GM23338 (cell line): ENCODE measurements around the gene PSMB2. TPM values are rescaled to one million over a fixed set of nuclear protein-coding genes. Genes with fewer than 3 reads are reported as not detected.

Source experiments
- ATAC-seq: fragments of 200-7000 bp; cut with Tn5 transposase; 3 replicates; pipeline ENCODE4 v1.9.1; 2020
- DNase-seq: peaks from one replicate; pipeline ENCODE4 v3.0.0-alpha.2; 2015; ENCODE audit warnings: low spot score
- H2AFZ ChIP-seq: fragments of 200-600 bp; sonication (generic); 2 replicates; pipeline ENCODE4 v1.8.0; 2016; ENCODE audit warnings: antibody characterized with exemption, mild to moderate bottlenecking, moderate library complexity
- H3F3A ChIP-seq: fragments of 200-600 bp; sonication (generic); replicated peaks from 2 replicates; pipeline ENCODE4 v1.8.0; 2017; ENCODE audit warnings: antibody characterized with exemption, mixed run types, low read depth
- H3K27ac ChIP-seq: fragments of 200-600 bp; sonication (generic); 2 replicates; pipeline ENCODE4 v1.6.1; 2016; ENCODE audit warnings: low read depth
- H3K27me3 ChIP-seq: fragments of 200-600 bp; sonication (generic); 2 replicates; pipeline ENCODE4 v1.8.0; 2016; ENCODE audit warnings: mild to moderate bottlenecking, mixed run types, moderate library complexity; ENCODE audit not compliant: insufficient read depth
- H3K36me3 ChIP-seq: fragments of 200-600 bp; sonication (generic); 2 replicates; pipeline ENCODE4 v1.8.0; 2016; ENCODE audit warnings: mild to moderate bottlenecking; ENCODE audit not compliant: insufficient read depth
- H3K4me1 ChIP-seq: fragments of 200-600 bp; sonication (generic); 2 replicates; pipeline ENCODE4 v1.8.0; 2016; ENCODE audit warnings: mild to moderate bottlenecking, moderate library complexity; ENCODE audit not compliant: insufficient read depth
- H3K4me2 ChIP-seq: fragments of 200-600 bp; sonication (generic); 2 replicates; pipeline ENCODE4 v1.7.1; 2017; ENCODE audit warnings: mixed run types
- H3K4me3 ChIP-seq: fragments of 200-600 bp; sonication (generic); 2 replicates; pipeline ENCODE4 v1.6.1; 2016; ENCODE audit warnings: mixed run types
- H3K79me2 ChIP-seq: fragments of 200-600 bp; sonication (generic); replicated peaks from 2 replicates; pipeline ENCODE4 v1.8.0; 2017; ENCODE audit warnings: mild to moderate bottlenecking; ENCODE audit not compliant: insufficient read depth
- H3K9me2 ChIP-seq: fragments of 200-600 bp; sonication (generic); 2 replicates; pipeline ENCODE4 v1.8.0; 2017; ENCODE audit not compliant: insufficient read depth
- H4K20me1 ChIP-seq: fragments of 200-600 bp; sonication (generic); replicated peaks from 2 replicates; pipeline ENCODE4 v1.8.0; 2017; ENCODE audit warnings: mild to moderate bottlenecking; ENCODE audit not compliant: insufficient read depth
- H3K27ac Mint-ChIP-seq: 2 replicates; pipeline ENCODE4 v1.8.0; 2020; ENCODE audit warnings: inconsistent platforms, mild to moderate bottlenecking, moderate library complexity, mixed read lengths
- H3K27me3 Mint-ChIP-seq: 3 replicates; pipeline ENCODE4 v1.8.0; 2022; ENCODE audit warnings: low read depth, mild to moderate bottlenecking, moderate library complexity, mixed read lengths, inconsistent platforms; ENCODE audit not compliant: insufficient read depth, poor library complexity
- H3K36me3 Mint-ChIP-seq: 3 replicates; pipeline ENCODE4 v1.8.0; 2021; ENCODE audit warnings: low read depth, mild to moderate bottlenecking, inconsistent platforms, moderate library complexity, mixed read lengths
- H3K4me1 Mint-ChIP-seq: 3 replicates; pipeline ENCODE4 v1.8.0; 2020; ENCODE audit warnings: mild to moderate bottlenecking, inconsistent platforms, mixed read lengths
- H3K4me3 Mint-ChIP-seq: 3 replicates; pipeline ENCODE4 v1.8.0; 2021; ENCODE audit warnings: moderate library complexity, mild to moderate bottlenecking, inconsistent platforms, mixed read lengths
- H3K9me3 Mint-ChIP-seq: 3 replicates; pipeline ENCODE4 v1.8.0; 2020; ENCODE audit warnings: moderate library complexity, mild to moderate bottlenecking, inconsistent platforms, mixed read lengths
- CREB1 ChIP-seq: fragments of 250-450 bp; sonication (Bioruptor Pico); IDR thresholded peaks from 2 replicates; pipeline ENCODE4 v1.5.0; 2020; ENCODE audit warnings: low read depth, mild to moderate bottlenecking, moderate library complexity
- EZH2 ChIP-seq: fragments of 200-600 bp; sonication (generic); IDR thresholded peaks from one replicate; pipeline ENCODE4 v1.8.0; 2017; ENCODE audit warnings: antibody characterized with exemption, mild to moderate bottlenecking, low read depth; ENCODE audit not compliant: unreplicated experiment
- POLR2AphosphoS5 ChIP-seq: IDR thresholded peaks from 2 replicates; pipeline ENCODE4 v1.6.1; 2016; ENCODE audit warnings: antibody characterized with exemption, low read depth
- STAT1 ChIP-seq: IDR thresholded peaks from one replicate; pipeline ENCODE4 v1.6.1; 2016; ENCODE audit warnings: antibody characterized with exemption; ENCODE audit not compliant: unreplicated experiment
- polyA plus RNA-seq: library from polyadenylated mRNA; unstranded; fragments of >200 nt; fragmentation: Nextera tagmentation; extraction: Ambion mirVana; gene quantifications from 2 replicates; pipeline ENCODE4 v1.2.1, GENCODE V29; 2016
- total RNA-seq: library from RNA; depleted of rRNA; stranded (reverse); fragments of >200 nt; shearing (Covaris generic); gene quantifications from 2 replicates; pipeline ENCODE4 v1.2.3, GENCODE V29; 2014
- TF ChIP-seq, protein P1 (sequence below): fragments of 250-450 bp; sonication (Bioruptor Pico); IDR thresholded peaks from 2 replicates; pipeline ENCODE4 v1.5.0; 2020; ENCODE audit warnings: mild to moderate bottlenecking, moderate library complexity

The PSMB2 gene
- total and polyA plus RNA-seq, 2 experiments from 2014 or later: 68.2 to 147 TPM

GRCh38 chr1:35564037-35564883 is 77.1 kb downstream of the PSMB2 start (continued):
- TF ChIP-seq, protein P1, sequence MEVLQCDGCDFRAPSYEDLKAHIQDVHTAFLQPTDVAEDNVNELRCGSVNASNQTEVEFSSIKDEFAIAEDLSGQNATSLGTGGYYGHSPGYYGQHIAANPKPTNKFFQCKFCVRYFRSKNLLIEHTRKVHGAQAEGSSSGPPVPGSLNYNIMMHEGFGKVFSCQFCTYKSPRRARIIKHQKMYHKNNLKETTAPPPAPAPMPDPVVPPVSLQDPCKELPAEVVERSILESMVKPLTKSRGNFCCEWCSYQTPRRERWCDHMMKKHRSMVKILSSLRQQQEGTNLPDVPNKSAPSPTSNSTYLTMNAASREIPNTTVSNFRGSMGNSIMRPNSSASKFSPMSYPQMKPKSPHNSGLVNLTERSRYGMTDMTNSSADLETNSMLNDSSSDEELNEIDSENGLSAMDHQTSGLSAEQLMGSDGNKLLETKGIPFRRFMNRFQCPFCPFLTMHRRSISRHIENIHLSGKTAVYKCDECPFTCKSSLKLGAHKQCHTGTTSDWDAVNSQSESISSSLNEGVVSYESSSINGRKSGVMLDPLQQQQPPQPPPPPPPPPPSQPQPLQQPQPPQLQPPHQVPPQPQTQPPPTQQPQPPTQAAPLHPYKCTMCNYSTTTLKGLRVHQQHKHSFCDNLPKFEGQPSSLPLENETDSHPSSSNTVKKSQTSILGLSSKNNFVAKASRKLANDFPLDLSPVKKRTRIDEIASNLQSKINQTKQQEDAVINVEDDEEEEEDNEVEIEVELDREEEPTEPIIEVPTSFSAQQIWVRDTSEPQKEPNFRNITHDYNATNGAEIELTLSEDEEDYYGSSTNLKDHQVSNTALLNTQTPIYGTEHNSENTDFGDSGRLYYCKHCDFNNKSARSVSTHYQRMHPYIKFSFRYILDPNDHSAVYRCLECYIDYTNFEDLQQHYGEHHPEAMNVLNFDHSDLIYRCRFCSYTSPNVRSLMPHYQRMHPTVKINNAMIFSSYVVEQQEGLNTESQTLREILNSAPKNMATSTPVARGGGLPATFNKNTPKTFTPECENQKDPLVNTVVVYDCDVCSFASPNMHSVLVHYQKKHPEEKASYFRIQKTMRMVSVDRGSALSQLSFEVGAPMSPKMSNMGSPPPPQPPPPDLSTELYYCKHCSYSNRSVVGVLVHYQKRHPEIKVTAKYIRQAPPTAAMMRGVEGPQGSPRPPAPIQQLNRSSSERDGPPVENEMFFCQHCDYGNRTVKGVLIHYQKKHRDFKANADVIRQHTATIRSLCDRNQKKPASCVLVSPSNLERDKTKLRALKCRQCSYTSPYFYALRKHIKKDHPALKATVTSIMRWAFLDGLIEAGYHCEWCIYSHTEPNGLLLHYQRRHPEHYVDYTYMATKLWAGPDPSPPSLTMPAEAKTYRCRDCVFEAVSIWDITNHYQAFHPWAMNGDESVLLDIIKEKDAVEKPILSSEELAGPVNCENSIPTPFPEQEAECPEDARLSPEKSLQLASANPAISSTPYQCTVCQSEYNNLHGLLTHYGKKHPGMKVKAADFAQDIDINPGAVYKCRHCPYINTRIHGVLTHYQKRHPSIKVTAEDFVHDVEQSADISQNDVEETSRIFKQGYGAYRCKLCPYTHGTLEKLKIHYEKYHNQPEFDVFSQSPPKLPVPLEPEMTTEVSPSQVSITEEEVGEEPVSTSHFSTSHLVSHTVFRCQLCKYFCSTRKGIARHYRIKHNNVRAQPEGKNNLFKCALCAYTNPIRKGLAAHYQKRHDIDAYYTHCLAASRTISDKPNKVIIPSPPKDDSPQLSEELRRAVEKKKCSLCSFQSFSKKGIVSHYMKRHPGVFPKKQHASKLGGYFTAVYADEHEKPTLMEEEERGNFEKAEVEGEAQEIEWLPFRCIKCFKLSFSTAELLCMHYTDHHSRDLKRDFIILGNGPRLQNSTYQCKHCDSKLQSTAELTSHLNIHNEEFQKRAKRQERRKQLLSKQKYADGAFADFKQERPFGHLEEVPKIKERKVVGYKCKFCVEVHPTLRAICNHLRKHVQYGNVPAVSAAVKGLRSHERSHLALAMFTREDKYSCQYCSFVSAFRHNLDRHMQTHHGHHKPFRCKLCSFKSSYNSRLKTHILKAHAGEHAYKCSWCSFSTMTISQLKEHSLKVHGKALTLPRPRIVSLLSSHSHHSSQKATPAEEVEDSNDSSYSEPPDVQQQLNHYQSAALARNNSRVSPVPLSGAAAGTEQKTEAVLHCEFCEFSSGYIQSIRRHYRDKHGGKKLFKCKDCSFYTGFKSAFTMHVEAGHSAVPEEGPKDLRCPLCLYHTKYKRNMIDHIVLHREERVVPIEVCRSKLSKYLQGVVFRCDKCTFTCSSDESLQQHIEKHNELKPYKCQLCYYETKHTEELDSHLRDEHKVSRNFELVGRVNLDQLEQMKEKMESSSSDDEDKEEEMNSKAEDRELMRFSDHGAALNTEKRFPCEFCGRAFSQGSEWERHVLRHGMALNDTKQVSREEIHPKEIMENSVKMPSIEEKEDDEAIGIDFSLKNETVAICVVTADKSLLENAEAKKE: no peak

DNA sequence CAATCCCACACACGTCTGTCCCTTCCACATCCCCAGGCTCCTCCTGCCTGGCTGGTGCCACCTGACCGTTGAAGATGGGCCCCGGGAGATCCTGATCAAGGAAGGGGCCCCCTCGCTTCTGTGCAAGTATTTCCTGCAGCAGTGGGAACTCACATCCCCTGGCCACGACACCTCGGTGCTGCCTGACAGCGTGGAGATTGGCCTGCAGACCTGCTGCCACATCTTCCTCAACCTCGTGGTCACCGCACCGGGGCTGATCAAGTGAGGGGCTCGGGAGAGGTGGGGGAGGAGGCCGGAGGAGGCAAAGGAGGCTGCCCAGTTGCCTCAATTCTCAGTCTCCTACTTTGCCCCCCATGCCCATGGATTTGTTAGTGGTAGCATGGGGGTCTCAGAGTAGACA is 78.2 kb downstream of the PSMB2 start:
- Histone ChIP-seq H3K9me2 (no peaks in the 10 kb centered on the region), H3K27ac (no peak overlapping the region), H4K20me1 (peaks cover 14% of the 10 kb centered on the region; the same call in 1 of the 2 replicates), H3F3A (0 out of 2 replicates have a peak, but pooled peaks cover 6% of the 10 kb centered on the region), H3K4me2 (no peak overlapping the region), H3K79me2 (no peaks in the 10 kb centered on the region), H3K4me1 (peaks cover 7% of the 10 kb centered on the region; the same call in 1 of the 2 replicates), H3K4me3 (no peak overlapping the region), H3K27me3 (peaks cover 5% of the 10 kb centered on the region; the same call in 1 of the 2 replicates), H3K36me3 (no peaks in the 10 kb centered on the region; the same call in 1 of the 2 replicates), H2AFZ (no peak overlapping the region)
- Mint-ChIP-seq H3K27me3 (peaks cover 14% of the 10 kb centered on the region), H3K36me3 (peaks cover 52% of the 10 kb centered on the region), H3K4me3 (no peak overlapping the region), H3K9me3 (peaks cover under 1% of the 10 kb centered on the region; the same call in 2 of the 3 replicates), H3K27ac (no peak overlapping the region), H3K4me1 (peaks cover 16% of the 10 kb centered on the region)
- no peak for TF ChIP-seq EZH2
- no peak for TF ChIP-seq STAT1
- no peak for TF ChIP-seq POLR2AphosphoS5
- no peak for TF ChIP-seq CREB1
- no peak for ATAC-seq
- DNase-seq: no peak
